Measurements from ENCODE around the gene CCDC141. TPM values are rescaled to one million over a fixed set of nuclear protein-coding genes. Genes with fewer than 3 reads are reported as not detected.
"Not testable (repeated sequence)": the region's sequence is repeated elsewhere in the genome, so short reads cannot be mapped to it uniquely, and the experiment has no call there.

CCDC141 gene
- total RNA-seq, 4 donors from 2014 or later = 4.3 to 8.1 (median 6.1) TPM

GRCh38 chr2:179020156-179020750 lies 29.7 kb downstream of the CCDC141 start:
- Histone ChIP-seq H3K4me3 (replicated peaks in 1 of 3) (no peak overlapping the region), H3K4me1 (no peaks in the 10 kb centered on the region), H3K27me3 (no peaks in the 10 kb centered on the region), H3K36me3 (no peaks in the 10 kb centered on the region), H3K9me3 (no peaks in the 10 kb centered on the region), H3K27ac (no peak overlapping the region)
- peak in 1 of 2 donors; percentile 5 for DNase-seq
- intact Hi-C loops (cut with DNase I) = no loop called here
- 52 to 63% methylated on average over 3 of the region's 3 CpGs for WGBS, 2 donors
- TF ChIP-seq POLR2A (IDR thresholded peaks at IDR 0.05) (no peak), CTCF (IDR thresholded peaks at IDR 0.05) (peak in 1 of 6 experiments; percentile 16)

- TF ChIP-seq CTCF (IDR thresholded peaks at IDR 0.05) = no peak
- H3K27ac ChIP-seq = no peak overlapping the region
- intact Hi-C loops (cut with DNase I) = no loop called here
- 91 to 95% methylated on average over 5 of the region's 5 CpGs for WGBS, 2 donors
- no peak overlapping the region for H3K4me3 ChIP-seq (replicated peaks in 1 of 3)
- no peaks in the 10 kb centered on the region for H3K27me3 ChIP-seq
- no peaks in the 10 kb centered on the region for H3K9me3 ChIP-seq
- DNase-seq = no peak
- no peaks in the 10 kb centered on the region for H3K4me1 ChIP-seq
- H3K36me3 ChIP-seq = no peaks in the 10 kb centered on the region
These were observed 30.7 kb downstream of the CCDC141 start for GRCh38 chr2:179019260-179019659.

- no peak for DNase-seq
- Histone ChIP-seq H3K27me3 (no peaks in the 10 kb centered on the region), H3K27ac (no peak overlapping the region), H3K4me3 (replicated peaks in 1 of 3) (no peak overlapping the region), H3K9me3 (no peaks in the 10 kb centered on the region), H3K36me3 (no peaks in the 10 kb centered on the region), H3K4me1 (no peaks in the 10 kb centered on the region)
- no peak for TF ChIP-seq CTCF (IDR thresholded peaks at IDR 0.05)
- no peak for TF ChIP-seq POLR2A (IDR thresholded peaks at IDR 0.05)
- intact Hi-C loops (cut with DNase I) = no loop called here
- 42 to 53% methylated on average over 3 of the region's 3 CpGs for WGBS, 2 donors
These were observed 32.1 kb downstream of the CCDC141 start for GRCh38 chr2:179017773-179018357.

GRCh38 chr2:179014189-179014588 lies 35.7 kb downstream of the CCDC141 start:
- H3K4me3 ChIP-seq (replicated peaks in 1 of 3); H3K27ac ChIP-seq; H3K9me3 ChIP-seq; intact Hi-C loops (cut with DNase I); H3K4me1 ChIP-seq; H3K27me3 ChIP-seq; DNase-seq; H3K36me3 ChIP-seq: not testable (repeated sequence)
- 57 to 63% methylated on average over 3 of the region's 3 CpGs for WGBS, 2 donors

- TF ChIP-seq CTCF (IDR thresholded peaks at IDR 0.05) = no peak
- TF ChIP-seq POLR2A (IDR thresholded peaks at IDR 0.05) = no peak
- no peak for DNase-seq
- intact Hi-C loops (cut with DNase I) = no loop called here
- WGBS, 2 donors = 31 to 35% methylated on average over 1 of the region's 1 CpG
- no peak overlapping the region for H3K27ac ChIP-seq
- H3K27me3 ChIP-seq = no peaks in the 10 kb centered on the region
- no peaks in the 10 kb centered on the region for H3K9me3 ChIP-seq
- no peaks in the 10 kb centered on the region for H3K4me1 ChIP-seq
- H3K4me3 ChIP-seq (replicated peaks in 1 of 3) = no peak overlapping the region
- H3K36me3 ChIP-seq = no peaks in the 10 kb centered on the region
These were observed 44.0 kb downstream of the CCDC141 start for GRCh38 chr2:179005976-179006375.
